PC-9 (cell line): ENCODE measurements around the gene POGZ. TPM values are rescaled to one million over a fixed set of nuclear protein-coding genes. Genes with fewer than 3 reads are reported as not detected.
"Not testable (repeated sequence)": the region's sequence is repeated elsewhere in the genome, so short reads cannot be mapped to it uniquely, and the experiment has no call there.

Experiments used
- BruUV-seq: library from RNA; stranded (reverse); fragments of 400-500 nt; replicated peaks from 2 replicates; lab custom pipeline; 2021; lab: Mats Ljungman, UMichigan
- CTCF ChIA-PET: fragments of 300-600 bp; sonication (Branson Sonifier 250); formaldehyde crosslinking; loops from one replicate; lab custom pipeline; 2022; ENCODE audit warnings: antibody characterized with exemption; lab: Charles Lee
- POLR2A ChIA-PET: fragments of 300-600 bp; sonication (Branson Sonifier 250); formaldehyde crosslinking; loops from one replicate; lab custom pipeline; 2022; ENCODE audit warnings: antibody characterized with exemption; ENCODE audit not compliant: unreplicated experiment; lab: Charles Lee
- DNase-seq, 2 experiments: peaks; one replicate each; pipeline versions ENCODE4 v3.0.0 to v3.0.0-alpha.2; 2015 to 2022; ENCODE audit warnings: mixed read lengths in 1 of 2
- H2AFZ ChIP-seq: fragments of 200-600 bp; sonication (generic); 2 replicates; pipeline ENCODE4 v1.8.1; 2017; ENCODE audit warnings: antibody characterized with exemption
- H3F3A ChIP-seq: fragments of 200-600 bp; sonication (generic); 2 replicates; pipeline ENCODE4 v1.8.1; 2017; ENCODE audit warnings: antibody characterized with exemption, mild to moderate bottlenecking, low read depth; ENCODE audit not compliant: insufficient read depth
- H3K27ac ChIP-seq: fragments of 200-600 bp; sonication (generic); 2 replicates; pipeline ENCODE4 v1.6.1; 2016; ENCODE audit warnings: mixed run types
- H3K27me3 ChIP-seq: fragments of 200-600 bp; sonication (generic); 2 replicates; pipeline ENCODE4 v1.6.1; 2016; ENCODE audit warnings: low read depth, mixed run types; ENCODE audit not compliant: insufficient read depth
- H3K36me3 ChIP-seq: fragments of 200-600 bp; sonication (generic); 2 replicates; pipeline ENCODE4 v1.6.1; 2016; ENCODE audit warnings: low read depth, mixed run types
- H3K4me1 ChIP-seq: fragments of 200-600 bp; sonication (generic); replicated peaks from 2 replicates; pipeline ENCODE4 v1.6.1; 2016; ENCODE audit warnings: mixed run types; ENCODE audit not compliant: insufficient read depth
- H3K4me2 ChIP-seq: fragments of 200-600 bp; sonication (generic); 2 replicates; pipeline ENCODE4 v1.6.1; 2017; ENCODE audit warnings: mixed run types
- H3K4me3 ChIP-seq: fragments of 200-600 bp; sonication (generic); 2 replicates; pipeline ENCODE4 v1.6.1; 2016; ENCODE audit warnings: mixed run types
- H3K79me2 ChIP-seq: fragments of 200-600 bp; sonication (generic); 2 replicates; pipeline ENCODE4 v1.6.1; 2017; ENCODE audit warnings: low read depth, mixed run types
- H3K9me2 ChIP-seq: fragments of 200-600 bp; sonication (generic); 2 replicates; pipeline ENCODE4 v1.8.1; 2017; ENCODE audit warnings: mild to moderate bottlenecking; ENCODE audit not compliant: insufficient read depth
- H3K9me3 ChIP-seq: fragments of 200-600 bp; sonication (generic); 2 replicates; pipeline ENCODE4 v1.8.1; 2016; ENCODE audit warnings: low read depth; ENCODE audit not compliant: insufficient read depth
- H4K20me1 ChIP-seq: fragments of 200-600 bp; sonication (generic); 2 replicates; pipeline ENCODE4 v1.8.1; 2017; ENCODE audit not compliant: insufficient read depth
- CTCF ChIP-seq: fragments of 200-600 bp; sonication (generic); conservative IDR thresholded peaks from 2 replicates; pipeline ENCODE4 v1.6.1; 2017; ENCODE audit warnings: mixed run types, antibody characterized with exemption, mild to moderate bottlenecking, moderate library complexity
- EZH2 ChIP-seq: fragments of 200-600 bp; sonication (generic); IDR thresholded peaks from 2 replicates; pipeline ENCODE4 v1.8.0; 2017; ENCODE audit warnings: antibody characterized with exemption, low read depth
- intact Hi-C: fragments of 100-400 bp; cut with micrococcal nuclease; formaldehyde crosslinking; loops from one replicate; pipeline ENCODE4 v1.10.0; 2022; ENCODE audit not compliant: unreplicated experiment
- total RNA-seq: library from RNA; stranded (reverse); gene quantifications from 2 replicates; pipeline ENCODE4 v1.2.3, GENCODE V29; 2021

Gene POGZ
- total RNA-seq, 1 experiment from 2014 or later, result 71.0 TPM

- ChIA-PET CTCF (no interaction called here), POLR2A (no interaction called here)
- no peaks in the 10 kb centered on the region for H3K36me3 ChIP-seq
Measured at GRCh38 chr1:151391079-151391563, 68.2 kb downstream of the POGZ start.

GRCh38 chr1:151390221-151391078 lies 68.8 kb downstream of the POGZ start:
- CTCF ChIA-PET, result interaction anchor here (0.6 kb wide), 1 partner anchor 8 kb away, joined by 3 read pairs; no protein-coding TSS in a partner anchor
- H2AFZ ChIP-seq, intact Hi-C loops: not testable (repeated sequence)

More at GRCh38 chr1:151391079-151391563, 68.2 kb downstream of the POGZ start:
- DNase-seq, result no peak
- no peaks in the 10 kb centered on the region for H3K27me3 ChIP-seq
- no peaks in the 10 kb centered on the region for H3K79me2 ChIP-seq
- no peak overlapping the region for H3K27ac ChIP-seq
- no peaks in the 10 kb centered on the region for H3K4me1 ChIP-seq
- H3K9me2 ChIP-seq, result no peaks in the 10 kb centered on the region
- no peak overlapping the region for H3K4me2 ChIP-seq
- TF ChIP-seq EZH2, result no peak
- no peak for TF ChIP-seq CTCF
- H2AFZ ChIP-seq, result no peak overlapping the region
- H4K20me1 ChIP-seq, result no peaks in the 10 kb centered on the region
- intact Hi-C loops, result no loop called here
- BruUV-seq, result no TSS peak
- H3F3A ChIP-seq, result no peaks in the 10 kb centered on the region
- no peak overlapping the region for H3K4me3 ChIP-seq
- no peaks in the 10 kb centered on the region for H3K9me3 ChIP-seq

GRCh38 chr1:151386002-151386401 lies 73.3 kb downstream of the POGZ start:
- Histone ChIP-seq H3K4me2 (no peak overlapping the region), H2AFZ (no peak overlapping the region), H3K9me3 (no peaks in the 10 kb centered on the region), H3K9me2 (no peaks in the 10 kb centered on the region), H3K4me1 (no peaks in the 10 kb centered on the region), H3K4me3 (no peak overlapping the region), H4K20me1 (no peaks in the 10 kb centered on the region), H3F3A (no peaks in the 10 kb centered on the region), H3K36me3 (no peaks in the 10 kb centered on the region), H3K79me2 (no peaks in the 10 kb centered on the region), H3K27ac (no peak overlapping the region), H3K27me3 (no peaks in the 10 kb centered on the region)
- CTCF ChIA-PET, result interaction anchor here (0.6 kb wide), 1 partner anchor 46 kb away, joined by 8 read pairs; no protein-coding TSS in a partner anchor
- TF ChIP-seq CTCF, result no peak
- no peak for TF ChIP-seq EZH2
- POLR2A ChIA-PET, result no interaction called here
- no TSS peak for BruUV-seq
- no peak for DNase-seq
- intact Hi-C loops, result no loop called here

More at GRCh38 chr1:151390221-151391078, 68.8 kb downstream of the POGZ start:
- DNase-seq, H3K79me2 ChIP-seq, H3K27me3 ChIP-seq, H3K4me1 ChIP-seq, H3K4me2 ChIP-seq, H3K36me3 ChIP-seq, BruUV-seq, H3K4me3 ChIP-seq, H3K27ac ChIP-seq, H3K9me3 ChIP-seq, H3F3A ChIP-seq, H4K20me1 ChIP-seq, H3K9me2 ChIP-seq, POLR2A ChIA-PET: not testable (repeated sequence)
